ENCODE data around the gene IQCM.

GRCh38 chr4:149409146-149409545 is 406.5 kb downstream of the IQCM start:
- TF ChIP-seq CTCF (IDR thresholded peaks at IDR 0.05) (no peak), POLR2A (IDR thresholded peaks at IDR 0.05) (no peak)
